ENCODE data around the gene KBTBD12.

- TF ChIP-seq EZH2 (IDR thresholded peaks at IDR 0.05) (no peak), SIN3A (IDR thresholded peaks at IDR 0.05; ENCODE audit: low read depth) (no peak), POLR2A (IDR thresholded peaks at IDR 0.05; ENCODE audit: borderline replicate concordance, extremely low read depth, insufficient read depth, insufficient read length) (no peak), RAD21 (IDR thresholded peaks at IDR 0.05; ENCODE audit: low read depth) (no peak), POLR2AphosphoS5 (IDR thresholded peaks at IDR 0.05; ENCODE audit: low read depth, low read length) (no peak), EGR1 (IDR thresholded peaks at IDR 0.05; ENCODE audit: low read depth) (no peak), REST (IDR thresholded peaks at IDR 0.05; ENCODE audit: low read depth) (no peak), CTCF (IDR thresholded peaks at IDR 0.05 in 2 of 3, conservative IDR thresholded peaks at IDR 0.05 in 1 of 3; ENCODE audit: borderline replicate concordance in 1 of 3, insufficient read depth in 1 of 3, low read depth in 2 of 3, low read length in 2 of 3) (no peak), YY1 (IDR thresholded peaks at IDR 0.05; ENCODE audit: extremely low read depth, insufficient replicate concordance, low read depth, low read length) (no peak), ELF1 (IDR thresholded peaks at IDR 0.05; ENCODE audit: borderline replicate concordance, low read depth) (no peak), EZH2phosphoT487 (IDR thresholded peaks at IDR 0.05; ENCODE audit: borderline replicate concordance) (no peak), FOSL1 (IDR thresholded peaks at IDR 0.05; ENCODE audit: low read depth) (no peak)
Observed at GRCh38 chr3:127982155-127982554, 67.1 kb downstream of the KBTBD12 start.

All from HCT116 (cell line).